Measurements from ENCODE around the gene CNDP2. TPM values are rescaled to one million over a fixed set of nuclear protein-coding genes. Genes with fewer than 3 reads are reported as not detected.

CNDP2 gene
- total RNA-seq, 1 donor from 2014 or later, result 56.1 TPM

- no peak overlapping the region for H3K4me3 ChIP-seq
- H3K9ac ChIP-seq, result no peak overlapping the region
- Mint-ChIP-seq H3K4me3 (no peak overlapping the region), H3K9me3 (no peaks in the 10 kb centered on the region), H3K27ac (no peak overlapping the region), H3K4me1 (peaks cover 2% of the 10 kb centered on the region), H3K27me3 (ENCODE audit: insufficient read depth, low read depth) (peaks cover 14% of the 10 kb centered on the region), H3K36me3 (no peaks in the 10 kb centered on the region)
- no peaks in the 10 kb centered on the region for H3K36me3 ChIP-seq
- no peaks in the 10 kb centered on the region for H4K20me1 ChIP-seq (ENCODE audit: low read depth)
- H3K4me2 ChIP-seq, result no peak overlapping the region
- no peaks in the 10 kb centered on the region for H3K79me2 ChIP-seq (ENCODE audit: low read depth)
- no peak for DNase-seq (ENCODE audit: low spot score)
- H3F3A ChIP-seq (ENCODE audit: low read depth), result no peaks in the 10 kb centered on the region
- no peak overlapping the region for H3K27ac ChIP-seq
- no peaks in the 10 kb centered on the region for H3K27me3 ChIP-seq
- H3K4me1 ChIP-seq, result no peaks in the 10 kb centered on the region
- H2AFZ ChIP-seq (replicated peaks), result no peak overlapping the region
- H3K9me3 ChIP-seq (ENCODE audit: low read depth), result no peaks in the 10 kb centered on the region
- TF ChIP-seq EZH2 (IDR thresholded peaks at IDR 0.05) (no peak), EZH2phosphoT487 (IDR thresholded peaks at IDR 0.05) (no peak), CTCF (IDR thresholded peaks at IDR 0.05) (no peak)
These were observed 61.9 kb downstream of the CNDP2 start for GRCh38 chr18:74558096-74558495.

GRCh38 chr18:74562131-74562730 lies 66.1 kb downstream of the CNDP2 start:
- Histone ChIP-seq H3K4me3 (no peak overlapping the region), H3K4me2 (no peak overlapping the region), H3K36me3 (no peaks in the 10 kb centered on the region), H3K4me1 (no peaks in the 10 kb centered on the region), H2AFZ (replicated peaks) (no peak overlapping the region), H3K27me3 (no peaks in the 10 kb centered on the region), H4K20me1 (ENCODE audit: low read depth) (no peaks in the 10 kb centered on the region), H3K27ac (no peak overlapping the region), H3K79me2 (ENCODE audit: low read depth) (no peaks in the 10 kb centered on the region), H3F3A (ENCODE audit: low read depth) (no peaks in the 10 kb centered on the region), H3K9me3 (ENCODE audit: low read depth) (no peaks in the 10 kb centered on the region), H3K9ac (no peak overlapping the region)
- no peak for DNase-seq (ENCODE audit: low spot score)
- H3K36me3 Mint-ChIP-seq, result no peaks in the 10 kb centered on the region
- no peak overlapping the region for H3K27ac Mint-ChIP-seq
- no peak overlapping the region for H3K4me3 Mint-ChIP-seq
- peaks cover 3% of the 10 kb centered on the region for H3K27me3 Mint-ChIP-seq (ENCODE audit: insufficient read depth, low read depth)
- TF ChIP-seq CTCF (IDR thresholded peaks at IDR 0.05) (no peak), EZH2 (IDR thresholded peaks at IDR 0.05) (no peak)
- peaks cover 12% of the 10 kb centered on the region for H3K9me3 Mint-ChIP-seq
- no peaks in the 10 kb centered on the region for H3K4me1 Mint-ChIP-seq

- Mint-ChIP-seq H3K4me1 (no peaks in the 10 kb centered on the region), H3K9me3 (peaks cover 14% of the 10 kb centered on the region), H3K27me3 (ENCODE audit: insufficient read depth, low read depth) (peaks cover 4% of the 10 kb centered on the region), H3K27ac (no peak overlapping the region), H3K4me3 (no peak overlapping the region), H3K36me3 (no peaks in the 10 kb centered on the region)
- H3K4me2 ChIP-seq, result no peak overlapping the region
- H3K4me1 ChIP-seq, result no peaks in the 10 kb centered on the region
- no peak overlapping the region for H2AFZ ChIP-seq (replicated peaks)
- no peak overlapping the region for H3K4me3 ChIP-seq
- no peak overlapping the region for H3K9ac ChIP-seq
- DNase-seq (ENCODE audit: low spot score), result no peak
- H3K27me3 ChIP-seq, result no peaks in the 10 kb centered on the region
- H3K9me3 ChIP-seq (ENCODE audit: low read depth), result no peaks in the 10 kb centered on the region
- no peaks in the 10 kb centered on the region for H3K79me2 ChIP-seq (ENCODE audit: low read depth)
- H3K27ac ChIP-seq, result no peak overlapping the region
- no peaks in the 10 kb centered on the region for H3F3A ChIP-seq (ENCODE audit: low read depth)
- TF ChIP-seq EZH2phosphoT487 (IDR thresholded peaks at IDR 0.05), result no peak
- TF ChIP-seq CTCF (IDR thresholded peaks at IDR 0.05), result no peak
- no peak for TF ChIP-seq EZH2 (IDR thresholded peaks at IDR 0.05)
- H4K20me1 ChIP-seq (ENCODE audit: low read depth), result no peaks in the 10 kb centered on the region
- H3K36me3 ChIP-seq, result no peaks in the 10 kb centered on the region
These were observed 66.6 kb downstream of the CNDP2 start for GRCh38 chr18:74562775-74563174.

All from neural progenitor cell (in vitro differentiated cells).